DND-41 (cell line): ENCODE results near the gene ECSCR.

Source experiments
- ATAC-seq: fragments of 200-7000 bp; cut with Tn5 transposase; 3 replicates; pipeline ENCODE4 v1.9.1; 2021; ENCODE audit warnings: low read depth; ENCODE audit not compliant: insufficient read depth
- DNase-seq: peaks from one replicate; pipeline ENCODE4 v3.0.0-alpha.2; 2020
- H2AFZ ChIP-seq: 2 replicates; pipeline ENCODE4 v1.6.0; 2012; ENCODE audit warnings: low read depth, low read length
- H3K27ac ChIP-seq: 2 replicates; pipeline ENCODE4 v1.5.1; 2012; ENCODE audit warnings: low read length, inconsistent platforms
- H3K27me3 ChIP-seq: fragments of 200-600 bp; sonication (generic); 2 replicates; pipeline ENCODE4 v1.6.0; 2012; ENCODE audit warnings: low read length, mild to moderate bottlenecking, inconsistent platforms; ENCODE audit not compliant: insufficient read depth, poor library complexity
- H3K36me3 ChIP-seq: 2 replicates; pipeline ENCODE4 v1.5.1; 2012; ENCODE audit warnings: low read length, inconsistent platforms; ENCODE audit not compliant: insufficient read depth
- H3K4me1 ChIP-seq: 2 replicates; pipeline ENCODE4 v1.5.1; 2012; ENCODE audit warnings: mild to moderate bottlenecking, low read length; ENCODE audit not compliant: insufficient read depth
- H3K4me2 ChIP-seq: 2 replicates; pipeline ENCODE4 v1.6.0; 2012; ENCODE audit warnings: mild to moderate bottlenecking, moderate library complexity, low read length, inconsistent platforms; ENCODE audit not compliant: insufficient read depth
- H3K4me3 ChIP-seq, 2 experiments: fragments of 200-600 bp in 1 of 2; shearing (Covaris generic) in 1 of 2; 2 replicates each; pipeline ENCODE4 v1.5.1; 2012 to 2016; ENCODE audit warnings: inconsistent platforms in 2 of 2, low read length in 2 of 2, mild to moderate bottlenecking in 2 of 2, low read depth in 1 of 2, moderate library complexity in 1 of 2
- H3K79me2 ChIP-seq: 2 replicates; pipeline ENCODE4 v1.6.0; 2012; ENCODE audit warnings: low read length, inconsistent platforms; ENCODE audit not compliant: insufficient read depth
- H3K9ac ChIP-seq: 2 replicates; pipeline ENCODE4 v1.6.0; 2012; ENCODE audit warnings: low read depth, mild to moderate bottlenecking, inconsistent platforms, low read length, moderate library complexity
- H3K9me3 ChIP-seq: 2 replicates; pipeline ENCODE4 v1.5.1; 2012; ENCODE audit warnings: low read length, moderate library complexity, mild to moderate bottlenecking, inconsistent platforms; ENCODE audit not compliant: insufficient read depth, severe bottlenecking
- H4K20me1 ChIP-seq: 2 replicates; pipeline ENCODE4 v1.6.0; 2012; ENCODE audit warnings: low read length; ENCODE audit not compliant: insufficient read depth
- EZH2 ChIP-seq: IDR thresholded peaks from 3 replicates; pipeline ENCODE4 v1.6.1; 2012; ENCODE audit warnings: borderline replicate concordance, low read depth, mild to moderate bottlenecking, moderate library complexity, low read length, inconsistent platforms; ENCODE audit not compliant: severe bottlenecking
- TF ChIP-seq, protein P1 (sequence below): IDR thresholded peaks from 2 replicates; pipeline ENCODE4 v1.5.1; 2012; ENCODE audit warnings: borderline replicate concordance, low read length, moderate library complexity, mild to moderate bottlenecking; ENCODE audit not compliant: poor library complexity, severe bottlenecking; ENCODE audit errors: extremely low read depth

The ECSCR gene

DNA sequence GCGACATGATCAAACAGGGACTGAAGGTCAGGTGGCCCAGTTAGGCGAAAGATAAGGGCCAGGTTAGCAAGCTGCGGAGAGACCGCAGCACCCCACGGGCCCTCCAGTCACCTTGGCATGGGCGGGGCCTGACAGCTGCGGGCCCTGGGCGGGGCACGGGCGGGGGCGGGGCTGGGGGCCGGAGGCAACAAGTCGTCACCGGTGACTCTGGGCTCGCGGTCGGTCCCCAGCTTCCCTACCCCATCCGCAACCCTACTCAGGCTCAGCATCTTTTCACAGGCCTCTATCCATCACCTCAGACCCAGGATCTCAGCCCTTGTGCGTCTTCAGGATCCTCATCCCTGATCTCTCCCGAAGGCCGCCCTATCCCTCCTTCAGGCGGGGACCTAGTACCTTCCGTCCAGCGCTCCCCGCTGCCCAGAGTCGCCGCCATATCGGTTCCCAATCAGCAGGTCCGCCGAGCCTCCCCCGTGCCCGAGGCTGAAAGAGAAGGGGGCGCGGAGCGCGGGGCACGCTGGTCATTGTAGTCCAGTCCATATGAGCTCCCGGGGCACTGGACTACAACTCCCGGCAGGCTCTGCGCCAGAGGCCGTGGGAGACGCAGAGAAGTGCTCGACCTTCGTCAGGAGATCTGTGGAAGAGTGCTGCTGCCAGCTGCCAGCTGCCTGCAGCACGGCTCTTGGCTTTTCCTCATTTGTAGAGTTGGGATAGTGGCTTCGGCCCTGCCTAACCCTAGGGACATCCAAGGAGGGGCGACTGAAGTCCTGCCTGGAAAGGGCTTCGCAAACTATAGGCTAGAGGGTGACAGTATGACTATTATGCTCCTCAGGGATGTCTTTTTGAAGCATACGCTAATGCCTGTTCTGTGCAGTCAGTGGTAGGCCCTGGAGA lies 23.3 kb downstream of the ECSCR start, which contains the start of gene DNAJC18:
DNAJC18 (minus strand) TSS at position 513 of the 891 bp plus-strand sequence; CDS start at position 433, 80 bp downstream.
- Histone ChIP-seq H3K4me2 (peak within 1 kb of the TSS; percentile 93), H3K27ac (peak within 1 kb of the TSS; percentile 83)

GRCh38 chr5:139438707-139439012 lies 23.9 kb downstream of the ECSCR start:
- no peaks in the 10 kb centered on the region for H4K20me1 ChIP-seq
- ATAC-seq (no peak; the same call in 2 of the 3 replicates), DNase-seq (no peak)
- no peaks in the 10 kb centered on the region for H3K9me3 ChIP-seq
- H3K36me3 ChIP-seq, result no peaks in the 10 kb centered on the region
- H3K9ac ChIP-seq, result peak overlapping the region; percentile 75
- peak overlapping the region; percentile 93 for H3K4me2 ChIP-seq
- H3K4me3 ChIP-seq, result peak overlapping the region; percentile 67 to 91; a peak in 3 of 4 replicates
- H3K4me1 ChIP-seq, result peaks cover 19% of the 10 kb centered on the region
- H3K27me3 ChIP-seq, result no peaks in the 10 kb centered on the region
- peak overlapping the region; percentile 47 for H2AFZ ChIP-seq
- 0 out of 2 replicates have a peak, but pooled peaks cover 2% of the 10 kb centered on the region for H3K79me2 ChIP-seq
- TF ChIP-seq EZH2, result no peak
- TF ChIP-seq, protein P1, sequence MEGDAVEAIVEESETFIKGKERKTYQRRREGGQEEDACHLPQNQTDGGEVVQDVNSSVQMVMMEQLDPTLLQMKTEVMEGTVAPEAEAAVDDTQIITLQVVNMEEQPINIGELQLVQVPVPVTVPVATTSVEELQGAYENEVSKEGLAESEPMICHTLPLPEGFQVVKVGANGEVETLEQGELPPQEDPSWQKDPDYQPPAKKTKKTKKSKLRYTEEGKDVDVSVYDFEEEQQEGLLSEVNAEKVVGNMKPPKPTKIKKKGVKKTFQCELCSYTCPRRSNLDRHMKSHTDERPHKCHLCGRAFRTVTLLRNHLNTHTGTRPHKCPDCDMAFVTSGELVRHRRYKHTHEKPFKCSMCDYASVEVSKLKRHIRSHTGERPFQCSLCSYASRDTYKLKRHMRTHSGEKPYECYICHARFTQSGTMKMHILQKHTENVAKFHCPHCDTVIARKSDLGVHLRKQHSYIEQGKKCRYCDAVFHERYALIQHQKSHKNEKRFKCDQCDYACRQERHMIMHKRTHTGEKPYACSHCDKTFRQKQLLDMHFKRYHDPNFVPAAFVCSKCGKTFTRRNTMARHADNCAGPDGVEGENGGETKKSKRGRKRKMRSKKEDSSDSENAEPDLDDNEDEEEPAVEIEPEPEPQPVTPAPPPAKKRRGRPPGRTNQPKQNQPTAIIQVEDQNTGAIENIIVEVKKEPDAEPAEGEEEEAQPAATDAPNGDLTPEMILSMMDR, result no peak
- no peak overlapping the region; the same call in 1 of the 2 replicates for H3K27ac ChIP-seq

More for the DNA sequence above, 23.3 kb downstream of the ECSCR start, which contains the start of gene DNAJC18:
- DNase-seq, result peak; percentile 91
- H3K36me3 ChIP-seq, result no peaks in the 10 kb centered on the region
- no peaks in the 10 kb centered on the region for H4K20me1 ChIP-seq
- H3K4me3 ChIP-seq, result peak within 1 kb of the TSS; percentile 67 to 91
- no peaks in the 10 kb centered on the region for H3K9me3 ChIP-seq
- H2AFZ ChIP-seq, result peak within 1 kb of the TSS; percentile 99
- H3K27me3 ChIP-seq, result no peaks in the 10 kb centered on the region
- peak within 1 kb of the TSS; percentile 75 for H3K9ac ChIP-seq
- TF ChIP-seq, protein P1, result no peak
- no peak for TF ChIP-seq EZH2
- 0 out of 2 replicates have a peak, but pooled peaks cover 2% of the 10 kb centered on the region for H3K79me2 ChIP-seq
- peaks cover 25% of the 10 kb centered on the region for H3K4me1 ChIP-seq
- ATAC-seq, result peak; percentile 97

- ATAC-seq (no peak), DNase-seq (no peak)
- Histone ChIP-seq H3K4me3 (no peak overlapping the region), H3K27ac (no peak overlapping the region), H3K36me3 (no peaks in the 10 kb centered on the region), H2AFZ (no peak overlapping the region), H3K27me3 (no peaks in the 10 kb centered on the region), H3K79me2 (0 out of 2 replicates have a peak, but pooled peaks cover 2% of the 10 kb centered on the region), H3K4me2 (no peak overlapping the region), H4K20me1 (no peaks in the 10 kb centered on the region), H3K9ac (no peak overlapping the region), H3K4me1 (peaks cover 15% of the 10 kb centered on the region), H3K9me3 (no peaks in the 10 kb centered on the region)
- TF ChIP-seq, protein P1, result no peak
- no peak for TF ChIP-seq EZH2
Observed at GRCh38 chr5:139435676-139436075, 26.9 kb downstream of the ECSCR start.
